Kidney (tissue), 22 donors: ENCODE measurements around the gene SLC16A1. TPM values are rescaled to one million over a fixed set of nuclear protein-coding genes. Genes with fewer than 3 reads are reported as not detected.
A peak's percentile ranks its signal among the peaks of the same experiment; 100 is the strongest.

Source experiments
- DNase-seq, 5 donors: peaks; one replicate each; pipeline ENCODE4 v3.0.0-alpha.2; 2013 to 2020
- FAIRE-seq: peaks from 2 replicates; lab custom pipeline; 2012; peaks lifted over from hg19 to GRCh38; lab: Jason Lieb, UNC
- H3K27ac ChIP-seq, 2 donors: one replicate each; pipeline ENCODE4 v1.7.0; 2013; ENCODE audit warnings: low read depth in 2 of 2, low read length in 2 of 2, inconsistent platforms in 1 of 2
- H3K27me3 ChIP-seq: one replicate; pipeline ENCODE4 v1.7.1; 2013; ENCODE audit warnings: low read length, inconsistent platforms; ENCODE audit not compliant: control insufficient read depth, insufficient read depth
- H3K36me3 ChIP-seq, 3 donors: one replicate each; pipeline versions ENCODE4 v1.7.0 to v1.7.1; 2013; ENCODE audit warnings: low read length in 3 of 3, control low read depth in 1 of 3, inconsistent platforms in 1 of 3; ENCODE audit not compliant: insufficient read depth in 3 of 3, control insufficient read depth in 2 of 3
- H3K4me1 ChIP-seq, 3 donors: one replicate each; pipeline versions ENCODE4 v1.7.0 to v1.7.1; 2013; ENCODE audit warnings: low read length in 3 of 3, inconsistent platforms in 1 of 3, low read depth in 1 of 3; ENCODE audit not compliant: control insufficient read depth in 2 of 3, insufficient read depth in 2 of 3
- H3K4me3 ChIP-seq, 3 donors: one replicate each; pipeline versions ENCODE4 v1.7.0 to v1.8.1; 2013; ENCODE audit warnings: low read length in 3 of 3, control low read depth in 1 of 3, inconsistent platforms in 1 of 3
- H3K9ac ChIP-seq, 3 donors: one replicate each; pipeline versions ENCODE4 v1.7.0 to v1.7.1; 2013; ENCODE audit warnings: low read length in 3 of 3, control low read depth in 1 of 3, inconsistent platforms in 1 of 3
- H3K9me3 ChIP-seq, 3 donors: one replicate each; pipeline versions ENCODE4 v1.7.0 to v1.7.1; 2013; ENCODE audit warnings: low read length in 3 of 3, control low read depth in 1 of 3, inconsistent platforms in 1 of 3; ENCODE audit not compliant: control insufficient read depth in 2 of 3, insufficient read depth in 1 of 3
- intact Hi-C: fragments of 100-400 bp; cut with DNase I; formaldehyde crosslinking; loops from one replicate; pipeline ENCODE4 v1.11.1; 2022
- long read RNA-seq, 10 donors: library from polyadenylated mRNA in 1 of 10; unstranded in 1 of 10; transcript quantifications; one replicate each; pipeline ENCODE4 v2.0.0 and lab custom pipeline, GENCODE V29; 2021 to 2026
- polyA plus RNA-seq: library from polyadenylated mRNA; stranded (reverse); fragments of 350-450 nt; fragmentation: Illumina TruSeq; extraction: RNeasy Lipid Tissue Mini Kit (QIAGEN cat#74804); gene quantifications from one replicate; pipeline ENCODE4 v1.2.3, GENCODE V29; 2014; ENCODE audit warnings: low read depth, low replicate concordance; ENCODE audit not compliant: insufficient read depth
- total RNA-seq: library from RNA; stranded (reverse); fragmentation: NEBNext Ultra II Directional; extraction: Animal tissue kit (Norgen Biotek cat#: 25700); gene quantifications from one replicate; pipeline ENCODE4 v1.2.1, GENCODE V29; 2021
- TF ChIP-seq, protein P1 (sequence below): IDR thresholded peaks from 3 replicates; pipeline ENCODE4 v1.5.1; 2012; ENCODE audit warnings: mild to moderate bottlenecking, moderate library complexity, borderline replicate concordance; ENCODE audit not compliant: insufficient read depth; ENCODE audit errors: extremely low read depth
- donor health status: control.
- donor health status: control.
- donor health status: control.
- donor health status: control.
- donor health status: control.
- donor health status: DM: yes; HTN: yes; CAD: no.
- donor health status: Normal renal cell carcinoma (clear cell type).

Gene SLC16A1, protein sequence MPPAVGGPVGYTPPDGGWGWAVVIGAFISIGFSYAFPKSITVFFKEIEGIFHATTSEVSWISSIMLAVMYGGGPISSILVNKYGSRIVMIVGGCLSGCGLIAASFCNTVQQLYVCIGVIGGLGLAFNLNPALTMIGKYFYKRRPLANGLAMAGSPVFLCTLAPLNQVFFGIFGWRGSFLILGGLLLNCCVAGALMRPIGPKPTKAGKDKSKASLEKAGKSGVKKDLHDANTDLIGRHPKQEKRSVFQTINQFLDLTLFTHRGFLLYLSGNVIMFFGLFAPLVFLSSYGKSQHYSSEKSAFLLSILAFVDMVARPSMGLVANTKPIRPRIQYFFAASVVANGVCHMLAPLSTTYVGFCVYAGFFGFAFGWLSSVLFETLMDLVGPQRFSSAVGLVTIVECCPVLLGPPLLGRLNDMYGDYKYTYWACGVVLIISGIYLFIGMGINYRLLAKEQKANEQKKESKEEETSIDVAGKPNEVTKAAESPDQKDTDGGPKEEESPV
- total RNA-seq (8.7 TPM), polyA plus RNA-seq (9.7 TPM)
- long read RNA-seq, donor 1, full-length matches to known transcripts = 10 of 10 reads
- long read RNA-seq, donor 1, partial matches to known transcripts = 0 of 10 reads
- long read RNA-seq, donor 1, other reads (novel, unspliced or antisense) = 0 of 10 reads
- long read RNA-seq, donor 2, transcript SLC16A1-201 (5 exons, 3,910 nt) = major isoform, 5 of 5 reads
- long read RNA-seq, donor 2, partial matches to known transcripts = 0 of 5 reads
- long read RNA-seq, donor 2, other reads (novel, unspliced or antisense) = 0 of 5 reads
- long read RNA-seq, donor 3, transcript SLC16A1-201 (5 exons, 3,910 nt) = major isoform, 8 of 17 reads
- long read RNA-seq, donor 3, partial matches to known transcripts = 8 of 17 reads
- long read RNA-seq, donor 3, other reads (novel, unspliced or antisense) = 0 of 17 reads
- long read RNA-seq, donor 4, partial matches to known transcripts = 0 of 4 reads
- long read RNA-seq, donor 4, other reads (novel, unspliced or antisense) = 0 of 4 reads
- long read RNA-seq, donor 5, partial matches to known transcripts = 0 of 1 reads
- long read RNA-seq, donor 5, other reads (novel, unspliced or antisense) = 0 of 1 reads
- long read RNA-seq, donor 6, transcript SLC16A1-201 (5 exons, 3,910 nt) = major isoform, 12 of 28 reads
- long read RNA-seq, donor 6, partial matches to known transcripts = 14 of 28 reads
- long read RNA-seq, donor 6, other reads (novel, unspliced or antisense) = 0 of 28 reads
- long read RNA-seq, donor 7, partial matches to known transcripts = 2 of 6 reads
- long read RNA-seq, donor 7, other reads (novel, unspliced or antisense) = 0 of 6 reads
- long read RNA-seq, donor 8, partial matches to known transcripts = 0 of 4 reads
- long read RNA-seq, donor 8, other reads (novel, unspliced or antisense) = 0 of 4 reads
- long read RNA-seq, donor 9 = 0 reads
- long read RNA-seq, donor 10, partial matches to known transcripts = 0 of 5 reads
- long read RNA-seq, donor 10, other reads (novel, unspliced or antisense) = 0 of 5 reads

DNA sequence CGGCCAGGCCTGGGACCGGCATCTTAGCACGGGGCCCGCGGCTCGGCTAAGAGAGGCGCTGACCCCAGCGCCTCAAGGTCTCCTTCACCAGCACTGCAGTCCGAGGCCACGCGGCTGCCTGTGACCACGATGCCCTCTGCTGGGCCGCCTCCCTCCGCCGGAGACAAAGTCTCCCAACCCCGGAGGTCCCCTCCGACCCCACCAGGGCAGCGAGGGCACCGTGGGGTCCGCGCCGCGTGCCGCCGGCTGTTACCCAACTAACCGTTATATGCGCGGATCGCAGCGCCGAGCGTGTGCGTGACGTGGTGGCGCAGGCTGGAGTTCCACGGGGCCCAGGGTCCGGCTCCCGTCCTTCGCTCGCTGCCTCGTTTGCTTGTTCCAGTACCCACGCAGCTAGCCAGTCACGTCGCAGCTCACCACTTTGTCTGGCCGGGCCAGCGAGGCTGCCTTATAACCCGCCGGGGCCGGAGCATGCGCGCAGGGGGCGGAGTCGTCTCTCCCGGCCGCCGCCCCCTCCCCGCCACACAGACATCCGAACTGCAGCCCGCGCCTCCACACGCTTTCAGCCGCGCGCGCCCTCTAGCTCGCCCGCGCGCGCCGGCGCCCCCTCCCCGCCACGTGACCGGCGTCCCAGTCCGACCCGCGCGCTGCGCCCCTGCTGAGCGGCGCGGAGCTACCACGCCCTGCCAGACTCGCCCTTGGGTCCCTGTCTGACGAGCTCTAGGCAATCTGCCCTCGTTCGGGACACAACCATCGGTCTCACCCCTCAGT is at the start of gene SLC16A1:
TSS of gene SLC16A1 (minus strand) at position 424 of the 771 bp plus-strand sequence. CDS start 26,888 bp downstream, outside the sequence.
- TF ChIP-seq, protein P1, sequence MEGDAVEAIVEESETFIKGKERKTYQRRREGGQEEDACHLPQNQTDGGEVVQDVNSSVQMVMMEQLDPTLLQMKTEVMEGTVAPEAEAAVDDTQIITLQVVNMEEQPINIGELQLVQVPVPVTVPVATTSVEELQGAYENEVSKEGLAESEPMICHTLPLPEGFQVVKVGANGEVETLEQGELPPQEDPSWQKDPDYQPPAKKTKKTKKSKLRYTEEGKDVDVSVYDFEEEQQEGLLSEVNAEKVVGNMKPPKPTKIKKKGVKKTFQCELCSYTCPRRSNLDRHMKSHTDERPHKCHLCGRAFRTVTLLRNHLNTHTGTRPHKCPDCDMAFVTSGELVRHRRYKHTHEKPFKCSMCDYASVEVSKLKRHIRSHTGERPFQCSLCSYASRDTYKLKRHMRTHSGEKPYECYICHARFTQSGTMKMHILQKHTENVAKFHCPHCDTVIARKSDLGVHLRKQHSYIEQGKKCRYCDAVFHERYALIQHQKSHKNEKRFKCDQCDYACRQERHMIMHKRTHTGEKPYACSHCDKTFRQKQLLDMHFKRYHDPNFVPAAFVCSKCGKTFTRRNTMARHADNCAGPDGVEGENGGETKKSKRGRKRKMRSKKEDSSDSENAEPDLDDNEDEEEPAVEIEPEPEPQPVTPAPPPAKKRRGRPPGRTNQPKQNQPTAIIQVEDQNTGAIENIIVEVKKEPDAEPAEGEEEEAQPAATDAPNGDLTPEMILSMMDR = peak; percentile 26
- FAIRE-seq = no peak
- intact Hi-C loops = no loop called here

DNA sequence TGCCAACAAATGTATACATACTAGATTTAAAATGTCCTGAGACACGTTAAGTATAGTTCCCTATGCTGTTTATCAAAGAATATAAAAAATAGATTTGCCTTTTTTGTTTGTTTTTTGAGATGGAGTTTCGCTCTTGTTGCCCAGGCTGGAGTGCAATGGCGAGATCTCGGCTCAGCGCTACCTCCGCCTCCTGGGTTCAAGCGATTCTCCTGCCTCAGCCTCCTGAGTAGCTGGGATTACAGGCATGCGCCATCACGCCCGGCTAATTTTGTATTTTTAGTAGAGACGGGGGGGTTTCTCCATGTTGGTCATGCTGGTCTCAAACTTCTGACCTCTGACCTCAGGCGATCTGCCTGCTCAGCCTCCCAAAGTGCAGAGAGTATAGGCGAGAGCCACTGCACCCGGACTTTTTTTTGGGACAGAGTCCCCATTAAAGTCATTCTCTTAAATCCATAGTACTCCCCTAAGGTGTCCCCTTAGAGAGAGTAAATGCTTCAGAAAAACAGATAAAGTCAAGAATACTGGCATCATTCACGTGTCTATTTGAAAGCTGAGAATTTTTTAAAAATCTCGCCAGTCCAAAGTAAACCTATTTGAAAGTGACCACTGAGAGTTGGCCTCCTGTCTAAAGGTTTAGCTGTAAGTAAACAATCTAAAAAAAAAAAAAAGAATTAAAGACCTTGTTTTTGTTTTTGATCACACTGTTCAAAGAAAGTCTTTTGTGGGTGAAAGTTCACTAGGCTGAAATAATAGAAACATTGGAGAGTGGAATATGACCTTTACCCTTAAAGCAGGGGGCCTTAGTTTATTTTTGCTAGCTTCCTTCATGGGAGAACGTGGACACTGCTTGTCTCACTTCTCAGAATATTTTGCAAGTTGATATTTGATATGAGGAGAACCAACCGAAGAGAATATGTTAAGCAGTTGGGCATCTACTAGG is 48.0 kb upstream of the SLC16A1 start:
- H3K9me3 ChIP-seq = no peaks in the 10 kb centered on the region
- no peaks in the 10 kb centered on the region for H3K4me1 ChIP-seq
- no peaks in the 10 kb centered on the region for H3K36me3 ChIP-seq
- no peak for DNase-seq
- H3K27ac ChIP-seq = no peak overlapping the region
- no peak overlapping the region for H3K4me3 ChIP-seq
- no peak overlapping the region for H3K9ac ChIP-seq
- H3K27me3 ChIP-seq = no peaks in the 10 kb centered on the region
- intact Hi-C loops = no loop called here
- TF ChIP-seq, protein P1 = no peak
- FAIRE-seq = peak; percentile 15

More for the DNA sequence above, at the start of gene SLC16A1:
- Histone ChIP-seq H3K27ac (peak within 1 kb of the TSS; percentile 79 to 91), H3K27me3 (no peaks in the 10 kb centered on the region), H3K4me3 (peak within 1 kb of the TSS; percentile 81 to 93 (median 86)), H3K36me3 (no peaks in the 10 kb centered on the region), H3K4me1 (peaks cover 0 to 4% (median 3%) of the 10 kb centered on the region in 3 donors), H3K9me3 (no peaks in the 10 kb centered on the region), H3K9ac (peak within 1 kb of the TSS; percentile 60 to 76 (median 70))
- peak; percentile 93 to 97 (median 95) for DNase-seq
